ENCODE results near the gene MARF1.
"Not testable (repeated sequence)": the region's sequence is repeated elsewhere in the genome, so short reads cannot be mapped to it uniquely, and the experiment has no call there.

The MARF1 gene

DNA sequence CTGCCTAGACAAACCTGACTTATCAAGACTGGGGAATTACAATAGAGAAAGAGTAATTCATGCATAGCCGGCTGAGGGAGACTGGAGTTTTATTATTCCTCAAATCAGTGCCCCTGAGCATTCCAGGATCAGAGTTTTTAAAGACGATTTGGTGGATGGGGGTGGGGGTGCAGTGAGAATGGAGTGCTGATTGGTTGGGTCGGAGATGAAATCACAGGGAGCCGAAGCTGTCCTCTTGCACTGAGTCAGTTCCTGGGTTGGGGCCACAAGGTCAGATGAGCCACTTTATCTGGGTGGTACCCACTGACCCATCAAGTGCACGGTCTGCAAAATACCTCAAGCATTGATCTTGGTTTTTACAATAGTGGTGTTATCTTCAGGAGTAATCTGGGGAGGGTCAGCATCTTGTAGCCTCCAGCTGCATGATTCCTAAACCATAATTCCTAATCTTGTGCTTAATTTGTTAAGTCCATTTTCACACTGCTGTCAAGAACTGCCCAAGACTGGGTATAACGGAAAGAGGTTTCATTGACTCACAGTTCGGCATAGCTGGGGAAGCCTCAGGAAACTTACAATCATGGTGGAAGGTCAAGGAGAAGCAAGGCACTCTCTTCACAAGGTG lies 69.6 kb downstream of the MARF1 start:
- DNase-seq (ENCODE audit: low read depth), result no peak

DNA sequence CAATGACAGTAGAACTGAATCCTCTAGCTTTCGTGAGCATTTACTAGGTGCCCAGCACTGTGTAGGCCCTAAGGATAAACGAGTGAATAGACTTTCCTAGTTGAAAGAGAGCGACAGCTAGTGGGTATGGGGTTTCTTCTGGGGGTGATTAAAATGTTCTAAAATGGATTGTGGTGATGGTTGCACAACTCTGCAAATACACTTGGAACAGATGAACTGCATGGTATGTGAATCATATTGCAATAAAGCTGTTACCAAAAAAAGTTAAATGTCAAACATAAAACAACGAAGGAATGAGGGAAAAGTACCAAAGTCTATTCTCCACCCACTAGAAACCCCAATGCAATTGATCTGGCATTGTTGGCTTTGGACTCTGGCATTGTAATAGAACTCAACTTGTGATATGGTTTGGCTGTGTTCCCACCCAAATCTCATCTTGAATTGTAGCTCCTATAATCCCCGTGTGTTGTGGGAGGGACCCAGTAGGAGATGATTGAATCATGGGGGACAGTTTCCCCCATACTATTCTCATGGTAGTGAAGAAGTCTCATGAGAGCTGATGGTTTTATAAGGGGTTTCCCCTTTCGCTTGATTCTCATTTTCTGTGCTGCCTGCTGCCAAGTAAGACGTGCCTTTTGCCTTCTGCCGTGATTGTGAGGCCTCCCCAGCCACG lies 70.5 kb downstream of the MARF1 start:
- DNase-seq (ENCODE audit: low read depth), result peak; percentile 83

DNA sequence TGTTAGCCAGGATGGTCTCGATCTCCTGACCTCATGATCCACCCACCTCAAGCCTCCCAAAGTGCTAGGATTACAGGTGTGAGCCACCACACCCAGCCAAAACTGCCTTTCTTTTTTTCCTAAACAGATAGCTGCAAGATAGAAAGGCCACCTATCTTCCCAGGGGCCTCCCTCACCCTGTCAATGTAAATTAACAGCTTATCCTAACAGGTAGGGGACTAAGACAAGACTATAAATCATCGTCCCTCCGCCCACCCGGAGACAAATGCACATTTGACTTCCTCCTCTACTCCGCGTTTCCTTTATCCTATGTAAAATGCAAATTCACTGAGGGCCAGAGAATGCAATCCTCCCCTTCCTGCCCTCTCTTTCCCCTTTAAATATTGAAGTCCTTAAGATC lies 71.4 kb downstream of the MARF1 start:
- no peak for DNase-seq (ENCODE audit: low read depth)

DNA sequence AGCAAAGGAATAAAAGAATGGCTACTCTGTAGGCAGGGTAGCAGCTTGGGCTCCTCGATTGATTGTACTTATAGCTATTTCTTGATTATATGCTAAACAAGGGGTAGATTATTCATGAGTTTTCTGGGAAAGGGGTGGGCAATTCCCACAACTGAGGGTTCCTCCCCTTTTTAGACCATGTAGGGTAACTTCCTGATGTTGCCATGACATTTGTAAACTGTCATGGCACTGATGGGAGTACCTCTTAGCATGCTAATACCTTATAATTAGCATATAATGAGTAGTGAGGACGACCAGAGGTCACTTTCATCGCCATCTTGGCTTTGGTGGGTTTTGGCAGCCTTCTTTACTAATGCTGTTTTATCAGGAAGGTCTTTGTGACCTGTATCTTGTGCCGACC lies 72.3 kb downstream of the MARF1 start:
- DNase-seq (ENCODE audit: low read depth), result not testable (repeated sequence)

DNA sequence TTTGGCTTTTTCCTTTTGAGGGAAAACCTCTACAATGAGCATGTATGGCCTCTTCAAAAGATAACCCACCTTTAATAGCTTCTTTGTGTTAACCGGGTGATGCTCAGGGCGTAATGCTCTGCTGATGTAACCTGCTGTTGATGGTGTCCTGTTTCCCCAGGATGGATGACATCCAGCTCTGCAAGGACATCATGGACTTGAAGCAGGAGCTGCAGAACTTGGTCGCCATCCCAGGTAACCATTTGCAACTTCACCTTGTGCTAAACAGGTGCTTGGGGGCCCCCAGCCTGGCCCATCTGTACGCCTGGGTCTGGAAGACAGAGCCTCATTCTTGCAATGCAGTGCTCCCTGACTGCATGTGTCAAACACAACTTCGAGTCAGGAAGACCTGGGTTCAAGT lies 75.1 kb downstream of the MARF1 start:
- DNase-seq (ENCODE audit: low read depth), result no peak

DNA sequence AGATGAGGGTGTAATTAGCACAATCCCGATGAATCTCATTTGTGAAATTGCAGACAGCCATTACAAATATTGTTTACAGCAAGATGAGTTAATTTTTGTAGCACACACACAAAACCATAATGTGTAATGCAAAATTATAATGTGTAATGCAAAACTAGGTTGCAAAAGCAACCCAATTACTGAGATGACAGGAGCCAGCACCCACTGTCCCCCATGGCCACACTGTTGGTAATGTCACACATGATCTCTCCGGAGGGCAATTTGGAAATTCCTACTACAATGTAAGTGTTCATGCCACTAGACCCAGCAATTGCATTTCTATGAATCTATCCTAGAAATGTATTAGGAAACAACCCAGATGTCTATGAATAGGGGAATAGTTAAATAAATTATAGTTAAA lies 76.9 kb downstream of the MARF1 start:
- no peak for DNase-seq (ENCODE audit: low read depth)

DNA sequence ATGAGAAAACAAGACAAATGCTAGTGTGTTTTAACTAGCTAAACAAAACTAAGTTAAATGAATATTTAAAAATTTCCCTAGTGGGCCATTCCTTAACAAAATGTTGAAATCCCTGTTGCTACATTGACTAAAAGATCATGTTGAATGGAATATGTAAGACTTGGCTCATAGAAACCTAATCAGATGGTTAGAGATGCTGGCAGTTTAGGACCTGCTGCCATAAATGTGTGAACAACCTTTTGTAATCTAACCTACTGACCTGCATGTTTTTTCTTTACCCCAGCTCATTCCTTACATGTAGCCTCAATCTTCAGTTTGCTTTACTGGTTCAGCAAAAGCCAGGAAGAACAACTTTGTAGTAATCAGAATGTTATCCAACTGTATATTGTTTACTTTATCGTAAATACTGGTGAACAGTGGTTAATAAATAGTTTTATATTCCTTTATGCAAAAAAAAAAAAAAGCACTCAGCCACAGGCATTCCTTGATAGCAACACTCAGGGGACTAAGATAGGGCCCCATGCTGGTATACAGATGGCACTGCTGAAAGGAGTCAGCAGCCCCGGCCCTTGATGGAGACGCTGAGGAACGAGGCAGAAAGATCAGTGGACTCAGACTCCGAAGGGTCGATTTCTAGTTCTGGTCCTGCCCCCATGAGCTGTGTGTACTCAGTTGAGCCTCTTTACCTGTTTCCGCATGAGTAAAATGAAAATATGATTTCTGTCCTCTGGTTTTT lies 78.2 kb downstream of the MARF1 start:
- DNase-seq (ENCODE audit: low read depth), result no peak

DNA sequence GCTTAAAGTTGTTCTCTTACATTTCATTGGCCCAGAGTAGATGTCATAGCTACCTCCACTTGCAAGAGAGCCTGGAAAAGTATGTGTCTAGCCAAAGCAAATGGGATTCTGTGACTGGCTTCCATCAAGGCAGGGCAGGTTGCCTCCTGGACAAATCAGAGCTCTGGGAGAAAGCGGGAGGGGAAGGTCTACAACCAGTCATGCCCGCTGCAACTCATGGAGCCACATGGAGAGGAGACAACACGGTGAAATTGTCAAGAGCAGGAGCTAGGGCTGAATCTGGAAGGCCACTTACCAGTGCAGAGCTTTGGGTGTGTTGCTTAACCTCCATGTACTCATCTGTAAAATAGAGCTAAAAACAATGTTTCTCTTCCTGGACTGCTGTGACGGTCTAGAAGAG lies 83.8 kb downstream of the MARF1 start:
- DNase-seq (ENCODE audit: low read depth), result no peak

DNA sequence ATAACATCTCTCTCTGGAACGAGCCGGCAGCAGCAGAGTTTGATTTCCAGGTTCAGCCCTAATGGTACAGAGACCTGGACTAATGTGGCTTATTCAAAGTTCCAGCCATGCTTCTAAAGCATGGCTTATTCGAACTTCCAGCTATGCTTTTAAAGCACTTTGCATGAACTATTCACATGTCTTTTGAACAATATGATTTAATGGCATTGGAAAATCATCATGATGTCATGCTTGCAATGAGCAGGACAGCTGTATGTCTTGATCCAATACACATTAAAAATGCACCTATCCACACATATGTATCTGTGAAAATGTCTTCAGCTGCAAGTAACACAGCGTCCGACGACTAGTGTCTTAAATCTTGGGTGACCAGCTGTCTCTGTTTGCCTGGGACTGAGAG lies 85.7 kb downstream of the MARF1 start:
- DNase-seq (ENCODE audit: low read depth), result no peak

DNA sequence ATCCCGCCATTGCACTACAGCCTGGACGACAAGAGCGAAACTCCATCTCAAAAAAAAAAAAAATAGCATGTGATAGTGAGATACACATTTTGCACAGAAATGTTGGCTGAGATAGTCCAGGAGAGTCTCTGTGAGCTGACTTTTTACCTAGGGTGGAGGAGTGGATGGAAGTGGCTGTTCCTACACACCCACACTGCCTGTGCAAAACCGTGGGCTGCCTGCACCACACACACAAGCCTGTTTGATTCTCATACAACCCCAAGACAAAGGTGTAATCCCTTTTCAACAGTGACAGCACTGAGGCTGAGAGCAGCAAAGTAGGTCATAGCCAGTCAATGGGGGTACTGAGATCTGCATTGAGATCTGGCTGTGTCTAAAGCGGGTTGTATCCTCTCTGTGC lies 86.8 kb downstream of the MARF1 start:
- no peak for DNase-seq (ENCODE audit: low read depth)

DNA sequence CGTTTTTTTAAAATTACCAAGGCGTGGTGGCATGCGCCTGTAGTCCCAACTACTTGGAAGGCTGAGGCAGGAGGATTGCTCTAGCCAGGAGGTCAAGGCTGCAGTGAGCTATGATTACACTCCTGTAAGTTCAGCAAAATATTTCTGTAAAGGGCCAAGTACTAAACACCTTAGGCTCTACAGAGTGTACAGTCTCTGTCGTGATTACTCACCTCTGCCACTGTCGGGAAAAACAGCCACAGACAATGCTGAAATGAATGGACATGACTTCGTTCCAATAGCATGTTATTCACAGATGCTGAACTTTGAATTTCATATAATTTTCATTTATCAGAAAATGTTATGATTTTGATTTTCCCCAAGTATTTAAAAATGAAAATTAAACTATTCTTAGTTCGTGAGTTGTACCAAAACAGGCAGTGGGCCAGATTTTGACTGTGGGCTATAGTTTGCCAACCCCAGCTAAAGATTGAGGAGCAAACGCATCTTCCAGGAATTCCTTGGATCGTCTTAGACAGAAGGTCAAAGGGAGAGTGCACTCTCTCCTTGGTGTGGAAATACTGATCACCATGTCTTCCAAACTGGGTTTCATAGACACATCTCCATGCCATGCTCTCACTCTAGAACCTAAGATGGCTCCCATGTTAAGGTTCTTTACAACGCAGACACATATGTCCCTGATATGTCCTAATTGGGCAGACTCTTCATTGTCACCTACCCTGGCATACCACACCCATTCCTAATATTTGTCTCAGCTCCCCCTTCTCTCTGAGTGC lies 89.5 kb downstream of the MARF1 start:
- no peak for DNase-seq (ENCODE audit: low read depth)

DNA sequence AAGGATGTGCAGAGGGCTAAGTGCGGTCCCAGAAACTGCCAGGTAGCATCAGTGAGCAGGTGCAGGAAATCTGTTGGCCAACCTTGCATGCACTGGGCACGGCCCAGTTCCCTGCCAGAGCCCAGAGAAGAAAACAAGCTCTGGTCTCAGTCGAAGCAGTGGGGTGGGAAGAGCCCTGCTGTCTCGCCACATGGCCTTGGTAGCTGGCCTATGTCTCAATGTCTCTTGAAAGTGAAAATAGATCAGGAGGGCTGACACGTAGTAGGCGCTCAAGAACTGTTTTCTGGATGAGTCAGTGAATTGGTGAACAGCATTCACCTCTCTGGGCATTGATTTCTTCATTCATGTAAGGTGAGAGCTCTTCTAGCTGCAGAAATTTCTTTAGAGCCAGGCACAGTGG lies 90.4 kb downstream of the MARF1 start:
- DNase-seq (ENCODE audit: low read depth), result peak; percentile 29

DNA sequence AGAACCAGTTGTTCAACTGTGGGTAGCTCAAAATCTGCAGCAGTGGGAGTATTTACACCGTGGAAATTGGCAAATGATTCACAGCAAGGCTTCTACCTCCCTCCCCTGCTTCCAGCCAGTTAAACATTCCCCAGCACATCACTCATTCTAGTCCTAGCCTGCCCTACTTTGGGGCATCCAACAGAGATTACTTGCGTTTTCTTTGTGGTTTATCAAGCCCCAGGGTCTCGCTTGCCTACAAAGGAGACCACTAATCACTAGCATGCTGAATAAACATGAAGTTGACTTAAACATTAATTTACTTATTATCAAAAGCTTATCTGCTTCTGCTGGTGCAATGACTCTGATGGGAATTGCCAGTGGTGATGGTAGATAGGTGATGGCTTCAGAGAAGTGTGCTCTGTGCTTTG lies 94.5 kb downstream of the MARF1 start:
- DNase-seq (ENCODE audit: low read depth), result peak; percentile 64

DNA sequence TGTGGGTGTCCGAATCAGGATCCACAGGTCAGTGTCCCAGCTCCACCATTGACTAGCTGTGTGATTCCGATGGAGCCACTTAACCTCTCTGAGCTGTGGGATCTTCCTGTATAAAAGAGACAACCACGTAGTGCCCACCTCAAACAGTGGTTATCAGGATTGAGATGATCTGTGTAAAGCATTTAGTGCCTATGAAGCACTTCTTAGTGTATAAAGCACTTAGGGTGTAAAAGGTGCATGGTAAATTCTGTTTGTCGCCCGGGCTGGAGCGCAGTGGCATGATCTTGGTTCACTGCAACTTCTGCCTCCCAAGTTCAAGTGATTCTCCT lies 95.2 kb downstream of the MARF1 start:
- DNase-seq (ENCODE audit: low read depth), result no peak

DNA sequence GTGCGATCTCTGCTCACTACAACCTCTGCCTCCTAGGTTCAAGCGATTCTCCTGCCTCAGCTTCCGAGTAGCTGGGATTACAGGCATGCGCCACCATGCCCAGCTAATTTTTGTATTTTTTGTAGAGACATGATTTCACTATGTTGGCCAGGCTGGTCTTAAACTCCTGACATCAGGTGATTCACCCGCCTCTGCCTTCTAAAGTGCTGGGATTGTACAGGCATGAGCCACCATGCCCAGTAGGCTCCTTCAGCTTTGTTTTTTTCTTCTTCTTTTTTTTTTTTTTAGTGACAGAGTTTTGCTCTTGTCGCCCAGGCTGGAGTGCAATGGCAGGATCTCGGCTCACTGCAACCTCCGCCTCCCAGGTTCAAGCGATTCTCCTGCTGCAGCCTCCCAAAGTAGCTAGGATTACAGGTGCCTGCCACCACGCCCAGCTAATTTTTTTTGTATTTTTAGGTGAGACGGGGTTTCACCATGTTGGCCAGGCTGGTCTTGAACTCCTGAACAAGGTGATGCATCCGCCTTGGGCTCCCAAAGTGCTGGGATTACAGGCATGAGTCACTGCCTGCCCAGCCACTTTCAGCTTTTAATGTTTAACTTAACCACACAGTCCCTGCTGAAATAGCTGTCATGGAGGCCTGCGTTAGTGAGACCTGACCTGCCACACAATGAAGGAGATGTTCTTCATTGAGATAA lies 95.7 kb downstream of the MARF1 start:
- not testable (repeated sequence) for DNase-seq (ENCODE audit: low read depth)

DNA sequence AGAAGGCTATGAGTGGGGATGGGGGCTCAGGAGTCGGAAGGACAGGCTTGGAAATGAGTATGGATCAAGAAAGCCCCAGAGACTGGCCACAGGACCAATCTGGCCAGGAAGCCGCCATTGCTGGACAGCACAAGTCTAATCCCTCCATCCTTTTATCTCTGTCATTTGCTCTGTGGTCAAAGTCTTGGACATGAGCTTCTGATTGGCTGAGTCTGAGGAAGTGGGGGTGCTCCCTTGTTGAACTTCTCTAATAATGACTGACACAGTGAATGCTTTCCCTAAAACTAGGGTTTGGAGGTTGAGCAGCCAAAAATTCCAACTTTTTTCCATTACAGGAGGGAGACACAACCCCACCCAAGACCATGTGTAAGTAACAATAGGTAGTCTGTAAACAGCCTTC lies 97.4 kb downstream of the MARF1 start:
- no peak for DNase-seq (ENCODE audit: low read depth)

DNA sequence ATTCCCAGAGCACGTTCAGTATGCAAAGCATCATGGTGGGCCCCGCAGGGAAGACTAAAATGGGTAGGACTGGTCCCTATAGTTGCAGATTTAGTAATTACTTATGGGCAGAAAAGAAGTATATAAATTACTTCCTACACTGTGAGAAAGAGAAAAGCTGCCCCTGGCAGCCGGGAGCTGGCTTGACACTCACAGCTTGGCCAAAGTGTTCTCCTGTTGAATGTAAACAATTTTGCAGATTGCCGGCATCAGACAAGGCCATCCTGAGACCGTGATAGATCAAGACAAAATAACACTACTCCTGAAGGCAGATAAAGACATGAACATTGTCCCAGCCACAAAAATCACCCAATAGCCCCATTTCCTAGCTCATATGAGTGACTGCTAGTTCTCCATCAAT lies 98.5 kb downstream of the MARF1 start:
- DNase-seq (ENCODE audit: low read depth), result no peak
